HUES64 (cell line): ENCODE measurements around the gene CHST8.

ENCODE experiments used
- H3K27ac ChIP-seq: 2 replicates; pipeline ENCODE4 v1.7.0; 2013; ENCODE audit warnings: low read depth, low read length, inconsistent platforms
- H3K27me3 ChIP-seq: 2 replicates; pipeline ENCODE4 v1.6.1; 2013; ENCODE audit warnings: mild to moderate bottlenecking, low read length; ENCODE audit not compliant: insufficient read depth
- H3K36me3 ChIP-seq: 2 replicates; pipeline ENCODE4 v1.6.1; 2013; ENCODE audit warnings: mild to moderate bottlenecking, low read length; ENCODE audit not compliant: insufficient read depth
- H3K4me1 ChIP-seq: 2 replicates; pipeline ENCODE4 v1.6.1; 2013; ENCODE audit warnings: mild to moderate bottlenecking, low read length, moderate library complexity; ENCODE audit not compliant: insufficient read depth
- H3K4me3 ChIP-seq: 2 replicates; pipeline ENCODE4 v1.5.1; 2013; ENCODE audit warnings: mild to moderate bottlenecking, low read length, moderate library complexity
- H3K9ac ChIP-seq: 2 replicates; pipeline ENCODE4 v1.6.1; 2013; ENCODE audit warnings: mild to moderate bottlenecking, low read depth, low read length
- H3K9me3 ChIP-seq: 2 replicates; pipeline ENCODE4 v1.6.1; 2013; ENCODE audit warnings: low read depth, low read length; ENCODE audit not compliant: insufficient read depth
- whole genome bisulfite sequencing: fragments of 150-250, 120-280 bp; methylation state at CpG from one replicate; pipeline ENCODE4 v1.1.7; 2013; ENCODE audit warnings: missing lambda C conversion rate; 5-methylcytosine and 5-hydroxymethylcytosine counted together

Gene CHST8

DNA sequence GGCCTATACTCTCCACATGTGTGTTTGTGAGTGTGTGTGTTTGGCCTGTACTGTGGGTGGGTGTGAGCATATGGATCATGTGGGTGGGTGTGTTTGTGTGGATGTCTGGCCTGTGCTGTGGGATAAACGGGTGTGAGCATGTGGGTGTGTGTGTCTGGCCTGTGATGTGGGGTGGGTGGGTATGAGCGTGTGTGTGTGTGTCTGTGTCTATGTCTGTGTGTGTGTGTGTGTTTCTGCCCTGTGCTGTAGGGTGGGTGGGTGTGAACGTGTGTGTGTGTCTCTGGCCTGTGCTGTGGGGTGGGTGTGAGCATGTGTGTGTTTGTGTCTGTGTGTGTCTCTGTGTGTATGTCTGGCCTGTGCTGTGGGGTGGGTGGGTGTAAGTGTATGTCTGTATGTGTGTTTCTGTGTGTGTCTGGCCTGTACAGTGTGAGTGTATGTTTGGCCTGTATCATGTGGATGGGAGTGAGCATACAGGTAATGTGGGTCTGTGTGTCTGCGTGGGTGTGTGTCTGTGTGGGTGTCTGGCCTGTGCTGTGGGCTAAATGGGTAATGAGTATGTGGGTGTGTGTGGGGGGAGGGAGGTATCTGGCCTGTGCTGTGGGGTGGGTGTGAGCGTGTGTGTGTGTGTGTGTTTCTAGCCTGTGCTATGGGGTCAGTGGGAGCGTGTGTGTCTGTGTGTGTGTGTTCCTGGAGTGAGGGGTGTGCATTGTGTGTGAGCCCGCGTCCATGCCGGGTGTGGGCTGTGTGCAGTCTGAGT is 154.2 kb downstream of the CHST8 start:
- peaks cover 4% of the 10 kb centered on the region; the same call in 1 of the 2 replicates for H3K36me3 ChIP-seq
- H3K27ac ChIP-seq = no peak overlapping the region
- no peak overlapping the region for H3K9ac ChIP-seq
- H3K27me3 ChIP-seq = peaks cover 6% of the 10 kb centered on the region; the same call in 1 of the 2 replicates
- H3K4me3 ChIP-seq = no peak overlapping the region
- WGBS = 92% methylated on average over 9 of the region's 9 CpGs
- peaks cover 3% of the 10 kb centered on the region; the same call in 1 of the 2 replicates for H3K4me1 ChIP-seq
- H3K9me3 ChIP-seq = no peaks in the 10 kb centered on the region

- Histone ChIP-seq H3K9me3 (no peaks in the 10 kb centered on the region), H3K27ac (no peak overlapping the region), H3K36me3 (peaks cover 4% of the 10 kb centered on the region; the same call in 1 of the 2 replicates), H3K27me3 (peaks cover 6% of the 10 kb centered on the region; the same call in 1 of the 2 replicates), H3K4me3 (no peak overlapping the region), H3K4me1 (peaks cover 3% of the 10 kb centered on the region; the same call in 1 of the 2 replicates), H3K9ac (no peak overlapping the region)
- 91% methylated on average over 9 of the region's 9 CpGs for WGBS
These were observed 155.6 kb downstream of the CHST8 start for GRCh38 chr19:33777351-33777750.

DNA sequence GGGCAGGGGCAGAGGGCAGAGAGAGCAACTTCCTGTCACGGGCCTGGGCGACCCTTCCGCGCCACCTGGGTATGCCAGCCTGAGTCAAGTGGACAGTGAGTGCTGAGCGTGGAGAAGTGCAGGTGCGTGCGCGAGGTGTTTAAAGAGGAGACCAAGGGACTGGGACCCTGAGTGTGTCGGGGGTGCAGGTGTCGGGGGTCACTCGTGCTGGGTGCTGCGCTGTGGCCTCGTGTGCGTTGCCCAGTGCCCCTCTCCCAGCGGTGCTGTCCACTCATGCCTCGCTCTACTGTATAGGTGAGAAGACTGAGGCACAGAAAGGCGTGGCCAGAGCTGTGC is 156.0 kb downstream of the CHST8 start:
- Histone ChIP-seq H3K27ac (no peak overlapping the region), H3K36me3 (peaks cover 3% of the 10 kb centered on the region; the same call in 1 of the 2 replicates), H3K4me3 (no peak overlapping the region), H3K9me3 (no peaks in the 10 kb centered on the region), H3K9ac (no peak overlapping the region), H3K27me3 (peaks cover 6% of the 10 kb centered on the region; the same call in 1 of the 2 replicates), H3K4me1 (peaks cover 3% of the 10 kb centered on the region; the same call in 1 of the 2 replicates)
- 73% methylated on average over 17 of the region's 17 CpGs for WGBS

GRCh38 chr19:33778089-33778791 is 156.5 kb downstream of the CHST8 start:
- Histone ChIP-seq H3K36me3 (no peaks in the 10 kb centered on the region), H3K27me3 (peaks cover 6% of the 10 kb centered on the region; the same call in 1 of the 2 replicates), H3K27ac (no peak overlapping the region), H3K4me1 (peaks cover 3% of the 10 kb centered on the region; the same call in 1 of the 2 replicates), H3K9ac (no peak overlapping the region), H3K4me3 (peak overlapping the region; percentile 25; the same call in 1 of the 2 replicates), H3K9me3 (no peaks in the 10 kb centered on the region)
- WGBS = 30% methylated on average over 49 of the region's 49 CpGs

GRCh38 chr19:33779849-33780248 is 158.1 kb downstream of the CHST8 start:
- H3K27ac ChIP-seq = no peak overlapping the region
- H3K9ac ChIP-seq = no peak overlapping the region
- WGBS = 91% methylated on average over 7 of the region's 7 CpGs
- peaks cover 6% of the 10 kb centered on the region; the same call in 1 of the 2 replicates for H3K27me3 ChIP-seq
- no peaks in the 10 kb centered on the region for H3K36me3 ChIP-seq
- H3K4me1 ChIP-seq = peaks cover 3% of the 10 kb centered on the region; the same call in 1 of the 2 replicates
- H3K4me3 ChIP-seq = no peak overlapping the region
- H3K9me3 ChIP-seq = no peaks in the 10 kb centered on the region

DNA sequence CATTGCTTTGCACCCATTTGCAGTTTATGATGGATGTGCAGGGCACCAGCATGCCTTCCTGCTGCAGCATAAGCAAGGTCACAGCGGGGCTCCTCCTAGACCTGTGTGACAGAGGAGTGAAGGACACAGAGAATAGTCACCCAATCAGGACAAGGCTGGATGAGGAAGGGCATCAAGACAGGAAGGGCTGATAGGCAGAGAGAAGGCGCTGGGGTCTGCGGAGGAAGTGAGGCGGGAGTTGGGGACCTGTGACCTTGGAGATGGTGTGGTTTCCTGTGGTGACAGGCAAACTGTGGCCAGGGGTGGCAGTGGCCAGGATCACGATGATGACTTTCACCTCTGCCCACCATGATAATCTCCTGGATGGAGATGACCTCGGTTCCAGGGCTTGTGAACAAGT is 158.5 kb downstream of the CHST8 start:
- no peak overlapping the region for H3K9ac ChIP-seq
- H3K4me1 ChIP-seq = peaks cover 3% of the 10 kb centered on the region; the same call in 1 of the 2 replicates
- 86% methylated on average over 6 of the region's 6 CpGs for WGBS
- H3K27me3 ChIP-seq = peaks cover 6% of the 10 kb centered on the region; the same call in 1 of the 2 replicates
- H3K36me3 ChIP-seq = no peaks in the 10 kb centered on the region
- H3K27ac ChIP-seq = no peak overlapping the region
- no peaks in the 10 kb centered on the region for H3K9me3 ChIP-seq
- no peak overlapping the region for H3K4me3 ChIP-seq

DNA sequence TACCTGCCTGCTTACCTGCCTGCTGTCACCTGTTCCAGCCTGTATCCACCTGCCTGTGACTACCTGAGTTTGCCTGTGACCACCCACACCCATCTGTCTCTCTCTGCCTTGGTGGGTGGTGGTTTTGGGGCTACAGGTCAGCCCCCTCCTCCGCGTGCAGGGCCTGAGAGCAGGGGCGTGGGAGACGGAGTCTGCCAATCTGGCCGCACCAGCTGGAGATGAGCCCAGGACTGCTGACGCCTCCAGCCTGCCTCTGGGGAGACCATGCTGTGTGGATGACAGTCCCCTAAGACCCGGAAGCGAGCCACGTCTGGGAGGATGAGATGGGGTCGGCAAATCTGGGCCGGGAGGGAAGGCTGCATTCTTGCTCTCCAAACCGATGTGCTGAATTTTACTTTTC is 159.0 kb downstream of the CHST8 start:
- no peak overlapping the region for H3K9ac ChIP-seq
- H3K27ac ChIP-seq = no peak overlapping the region
- H3K36me3 ChIP-seq = no peaks in the 10 kb centered on the region
- no peak overlapping the region for H3K4me3 ChIP-seq
- H3K4me1 ChIP-seq = peaks cover 3% of the 10 kb centered on the region; the same call in 1 of the 2 replicates
- H3K27me3 ChIP-seq = peaks cover 6% of the 10 kb centered on the region; the same call in 1 of the 2 replicates
- H3K9me3 ChIP-seq = no peaks in the 10 kb centered on the region
- 85% methylated on average over 12 of the region's 12 CpGs for WGBS

DNA sequence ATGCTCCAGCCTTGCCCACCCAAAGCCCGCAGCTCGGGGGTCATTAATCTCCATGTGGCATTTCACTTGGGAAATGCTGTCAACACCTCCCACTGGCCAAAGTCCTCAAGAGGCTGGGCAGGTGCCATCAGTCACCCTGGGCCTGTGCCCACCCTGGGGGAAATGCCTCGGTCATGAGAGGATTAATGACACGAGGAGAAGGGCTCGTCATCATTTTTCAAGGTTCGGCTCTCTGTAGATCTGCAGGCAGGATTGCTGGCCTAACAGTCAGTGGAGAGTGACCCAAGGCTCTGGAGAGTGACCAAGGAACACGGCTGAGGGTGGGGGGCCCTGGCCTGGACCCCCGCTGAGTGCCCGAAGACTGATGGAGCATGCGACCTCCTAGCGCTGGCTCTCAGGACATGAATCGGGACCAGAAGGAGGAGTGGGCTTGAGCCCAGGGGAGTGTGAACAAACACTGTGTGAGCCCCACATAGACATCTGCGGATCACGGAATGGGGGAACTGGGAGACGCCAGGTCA is 159.7 kb downstream of the CHST8 start:
- H3K27me3 ChIP-seq = peaks cover 6% of the 10 kb centered on the region; the same call in 1 of the 2 replicates
- WGBS = 92% methylated on average over 15 of the region's 15 CpGs
- H3K9me3 ChIP-seq = no peaks in the 10 kb centered on the region
- peaks cover 3% of the 10 kb centered on the region; the same call in 1 of the 2 replicates for H3K4me1 ChIP-seq
- H3K36me3 ChIP-seq = no peaks in the 10 kb centered on the region
- H3K27ac ChIP-seq = no peak overlapping the region
- no peak overlapping the region for H3K4me3 ChIP-seq
- H3K9ac ChIP-seq = no peak overlapping the region

- Histone ChIP-seq H3K4me1 (peaks cover 3% of the 10 kb centered on the region; the same call in 1 of the 2 replicates), H3K27ac (no peak overlapping the region), H3K4me3 (no peak overlapping the region), H3K36me3 (no peaks in the 10 kb centered on the region), H3K27me3 (peaks cover 6% of the 10 kb centered on the region; the same call in 1 of the 2 replicates), H3K9ac (no peak overlapping the region), H3K9me3 (no peaks in the 10 kb centered on the region)
- 81% methylated on average over 5 of the region's 5 CpGs for WGBS
These were observed 160.2 kb downstream of the CHST8 start for GRCh38 chr19:33781996-33782395.

- no peak overlapping the region for H3K4me3 ChIP-seq
- no peaks in the 10 kb centered on the region for H3K36me3 ChIP-seq
- no peaks in the 10 kb centered on the region for H3K9me3 ChIP-seq
- no peaks in the 10 kb centered on the region for H3K4me1 ChIP-seq
- no peak overlapping the region for H3K27ac ChIP-seq
- no peak overlapping the region for H3K9ac ChIP-seq
- H3K27me3 ChIP-seq = no peaks in the 10 kb centered on the region
- 93% methylated on average over 5 of the region's 5 CpGs for WGBS
These were observed 162.7 kb downstream of the CHST8 start for GRCh38 chr19:33784432-33784831.

GRCh38 chr19:33785795-33786194 is 164.0 kb downstream of the CHST8 start:
- no peaks in the 10 kb centered on the region for H3K27me3 ChIP-seq
- no peak overlapping the region for H3K27ac ChIP-seq
- H3K4me3 ChIP-seq = no peak overlapping the region
- no peaks in the 10 kb centered on the region for H3K36me3 ChIP-seq
- H3K4me1 ChIP-seq = no peaks in the 10 kb centered on the region
- no peak overlapping the region for H3K9ac ChIP-seq
- H3K9me3 ChIP-seq = no peaks in the 10 kb centered on the region
- 93% methylated on average over 6 of the region's 6 CpGs for WGBS
